GM12891 (cell line): Measurements from ENCODE around the gene TJAP1.

Experiments
- POLR2A ChIP-seq: IDR thresholded peaks from 2 replicates; pipeline ENCODE4 v1.6.1; 2011; ENCODE audit warnings: low read depth, low read length, control low read depth
- POLR2AphosphoS5 ChIP-seq: IDR thresholded peaks from 2 replicates; pipeline ENCODE4 v1.6.1; 2011; ENCODE audit warnings: low read depth, low read length, control low read depth

DNA sequence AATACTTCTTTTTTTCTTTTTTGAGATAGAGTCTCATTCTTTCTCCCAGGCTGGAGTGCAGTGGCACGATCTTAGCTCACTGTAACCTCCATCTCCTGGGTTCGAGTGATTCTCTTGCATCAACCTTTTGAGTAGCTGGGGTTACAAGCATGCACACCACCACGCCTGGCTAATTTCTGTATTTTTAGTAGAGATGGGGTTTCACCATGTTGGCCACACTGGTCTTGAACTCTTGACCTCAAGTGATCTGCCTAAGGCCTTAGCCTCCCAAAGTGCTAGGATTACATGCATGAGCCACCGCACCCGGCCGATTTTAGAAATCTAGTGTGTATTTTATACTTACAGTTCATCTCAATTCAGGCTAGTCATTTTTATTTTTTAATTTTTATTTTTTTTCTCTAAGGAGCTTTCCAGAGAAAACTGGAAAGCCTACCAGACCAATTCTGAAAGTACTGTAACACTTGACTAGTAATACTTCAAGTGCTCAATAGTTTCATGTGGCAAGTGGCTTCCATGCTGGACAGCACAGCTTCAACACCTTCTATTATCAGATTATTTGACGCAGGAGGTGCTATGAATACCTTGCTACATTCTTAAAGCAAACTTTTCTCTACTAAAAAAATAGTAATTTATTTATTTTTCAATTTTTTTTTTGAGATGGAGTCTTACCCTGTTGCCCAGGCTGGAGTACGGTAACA, 64.6 kb downstream of the TJAP1 start:
- TF ChIP-seq POLR2AphosphoS5 (no peak), POLR2A (no peak)
